Measurements from ENCODE around the gene PTGIS.

The PTGIS gene

GRCh38 chr20:49516916-49517804 is 50.8 kb downstream of the PTGIS start:
- DNase-seq (ENCODE audit: low spot score) = no peak
- no peak for TF ChIP-seq CTCF (IDR thresholded peaks at IDR 0.05; ENCODE audit: extremely low read depth, missing control alignments)

- DNase-seq (ENCODE audit: low spot score) = no peak
- no peak for TF ChIP-seq CTCF (IDR thresholded peaks at IDR 0.05; ENCODE audit: extremely low read depth, missing control alignments)
These were observed 52.4 kb downstream of the PTGIS start for GRCh38 chr20:49515586-49515985.

GRCh38 chr20:49513517-49513916 is 54.4 kb downstream of the PTGIS start:
- DNase-seq (ENCODE audit: low spot score) = no peak
- no peak for TF ChIP-seq CTCF (IDR thresholded peaks at IDR 0.05; ENCODE audit: extremely low read depth, missing control alignments)

- no peak for TF ChIP-seq CTCF (IDR thresholded peaks at IDR 0.05; ENCODE audit: extremely low read depth, missing control alignments)
- DNase-seq (ENCODE audit: low spot score) = no peak
These were observed 54.9 kb downstream of the PTGIS start for GRCh38 chr20:49513009-49513408.

GRCh38 chr20:49511788-49512525 is 56.0 kb downstream of the PTGIS start:
- no peak for TF ChIP-seq CTCF (IDR thresholded peaks at IDR 0.05; ENCODE audit: extremely low read depth, missing control alignments)
- DNase-seq (ENCODE audit: low spot score) = no peak

- DNase-seq (ENCODE audit: low spot score) = no peak
- no peak for TF ChIP-seq CTCF (IDR thresholded peaks at IDR 0.05; ENCODE audit: extremely low read depth, missing control alignments)
These were observed 57.3 kb downstream of the PTGIS start for GRCh38 chr20:49510562-49511122.

Measured in GM20000 (cell line).